ENCODE data around the gene HIRIP3.
A peak's percentile ranks its signal among the peaks of the same experiment; 100 is the strongest.

Gene HIRIP3

GRCh38 chr16:30033270-30033669, 37.9 kb upstream of the HIRIP3 start:
- WGBS, result 81% methylated on average over 6 of the region's 7 CpGs
- Histone ChIP-seq H3K27me3 (ENCODE audit: control insufficient read depth in 1 of 2, insufficient read depth in 1 of 2, low read length in 2 of 2) (peaks cover 59 to 63% of the 10 kb centered on the region in 2 experiments), H3K4me3 (ENCODE audit: insufficient read depth in 1 of 2, low read depth in 1 of 2, low read length in 2 of 2) (no peak overlapping the region)

DNA sequence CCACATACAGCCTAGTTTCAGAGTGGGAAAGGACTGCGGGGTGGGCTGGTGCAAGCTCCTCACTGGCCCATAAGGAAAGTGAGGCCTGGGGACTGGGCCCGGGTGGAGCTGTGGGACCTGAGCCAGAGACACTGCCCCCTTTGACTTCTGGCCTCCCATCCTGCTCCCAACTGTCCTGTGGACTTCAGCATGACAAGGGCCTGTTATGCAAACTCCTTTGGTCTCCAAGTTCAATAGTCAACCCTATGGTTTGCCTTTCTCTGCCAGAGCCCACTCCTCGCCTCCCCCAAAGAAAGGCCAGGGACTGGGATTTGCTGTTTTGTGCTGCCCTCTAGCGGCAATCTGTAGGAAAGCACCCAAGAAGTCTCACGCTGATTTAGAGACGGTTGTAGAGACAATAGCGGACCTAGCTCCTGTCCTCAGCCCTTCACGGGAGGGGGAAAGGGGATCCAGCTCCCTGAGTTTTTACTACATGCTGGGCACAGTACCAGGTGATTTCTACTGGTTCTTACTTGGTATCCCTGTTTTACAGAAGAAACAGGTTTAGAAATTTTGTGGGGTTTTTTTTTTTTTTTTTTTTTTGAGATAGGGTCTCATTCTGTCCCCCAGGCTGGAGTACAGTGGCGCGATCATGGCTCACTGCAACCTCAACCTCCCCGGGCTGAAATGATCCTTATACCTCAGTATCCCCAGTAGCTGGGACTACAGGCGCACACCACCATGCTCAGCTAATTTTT, 36.8 kb upstream of the HIRIP3 start:
- Histone ChIP-seq H4K91ac (ENCODE audit: low read length) (no peak overlapping the region), H2AK5ac (ENCODE audit: low read length, severe bottlenecking) (no peak overlapping the region), H3K23ac (ENCODE audit: low read length in 2 of 2) (no peak overlapping the region), H3K27ac (ENCODE audit: low read length, poor library complexity, severe bottlenecking) (no peak overlapping the region), H3K9ac (ENCODE audit: low read length) (no peak overlapping the region), H3K79me1 (replicated peaks; ENCODE audit: low read length, poor library complexity, severe bottlenecking) (no peaks in the 10 kb centered on the region), H2BK12ac (ENCODE audit: low read length in 2 of 2) (no peak overlapping the region), H3K4me2 (ENCODE audit: low read length, poor library complexity, severe bottlenecking) (no peak overlapping the region), H4K8ac (ENCODE audit: low read length) (no peak overlapping the region), H3K27me3 (ENCODE audit: control insufficient read depth in 1 of 2, insufficient read depth in 1 of 2, low read length in 2 of 2) (peaks cover 69 to 73% of the 10 kb centered on the region in 2 experiments), H3K14ac (ENCODE audit: low read length in 2 of 2) (no peak overlapping the region), H2BK5ac (ENCODE audit: low read depth, low read length, poor library complexity, severe bottlenecking) (no peak overlapping the region), H3K9me3 (ENCODE audit: control insufficient read depth, low read length) (no peaks in the 10 kb centered on the region), H2BK15ac (ENCODE audit: low read depth, poor library complexity, severe bottlenecking) (no peak overlapping the region), H2BK120ac (ENCODE audit: low read depth, low read length) (no peak overlapping the region), H3K36me3 (ENCODE audit: control insufficient read depth in 1 of 2, insufficient read depth in 2 of 2, low read depth in 1 of 2, low read length in 2 of 2) (no peaks in the 10 kb centered on the region), H3K4me3 (ENCODE audit: insufficient read depth in 1 of 2, low read depth in 1 of 2, low read length in 2 of 2) (no peak overlapping the region), H2AFZ (ENCODE audit: low read depth, low read length) (no peak overlapping the region), H3K4ac (ENCODE audit: low read depth in 1 of 2, low read length in 2 of 2) (no peak overlapping the region), H3K4me1 (ENCODE audit: control insufficient read depth, insufficient read depth, low read depth, low read length) (peaks cover 10% of the 10 kb centered on the region), H3K18ac (ENCODE audit: low read depth in 1 of 2, low read length in 2 of 2) (no peak overlapping the region)
- WGBS, result 7% methylated on average over 10 of the region's 12 CpGs
- DNase-seq, result peak; percentile 66

More at GRCh38 chr16:30033270-30033669, 37.9 kb upstream of the HIRIP3 start:
- H2BK15ac ChIP-seq (ENCODE audit: low read depth, poor library complexity, severe bottlenecking), result no peak overlapping the region
- H3K27ac ChIP-seq (ENCODE audit: low read length, poor library complexity, severe bottlenecking), result no peak overlapping the region
- H3K4me1 ChIP-seq (ENCODE audit: control insufficient read depth, insufficient read depth, low read depth, low read length), result peaks cover 10% of the 10 kb centered on the region
- no peak overlapping the region for H3K14ac ChIP-seq (ENCODE audit: low read length in 2 of 2)
- no peak overlapping the region for H2BK12ac ChIP-seq (ENCODE audit: low read length in 2 of 2)
- H2AFZ ChIP-seq (ENCODE audit: low read depth, low read length), result no peak overlapping the region
- H3K36me3 ChIP-seq (ENCODE audit: control insufficient read depth in 1 of 2, insufficient read depth in 2 of 2, low read depth in 1 of 2, low read length in 2 of 2), result no peaks in the 10 kb centered on the region
- H3K18ac ChIP-seq (ENCODE audit: low read depth in 1 of 2, low read length in 2 of 2), result no peak overlapping the region
- H4K91ac ChIP-seq (ENCODE audit: low read length), result no peak overlapping the region
- H3K79me1 ChIP-seq (replicated peaks; ENCODE audit: low read length, poor library complexity, severe bottlenecking), result no peaks in the 10 kb centered on the region
- no peaks in the 10 kb centered on the region for H3K9me3 ChIP-seq (ENCODE audit: control insufficient read depth, low read length)
- H3K4me2 ChIP-seq (ENCODE audit: low read length, poor library complexity, severe bottlenecking), result no peak overlapping the region
- DNase-seq, result no peak
- no peak overlapping the region for H2BK5ac ChIP-seq (ENCODE audit: low read depth, low read length, poor library complexity, severe bottlenecking)
- H2BK120ac ChIP-seq (ENCODE audit: low read depth, low read length), result no peak overlapping the region
- H3K9ac ChIP-seq (ENCODE audit: low read length), result no peak overlapping the region
- no peak overlapping the region for H3K23ac ChIP-seq (ENCODE audit: low read length in 2 of 2)
- no peak overlapping the region for H2AK5ac ChIP-seq (ENCODE audit: low read length, severe bottlenecking)
- no peak overlapping the region for H4K8ac ChIP-seq (ENCODE audit: low read length)
- H3K4ac ChIP-seq (ENCODE audit: low read depth in 1 of 2, low read length in 2 of 2), result no peak overlapping the region

- no peak overlapping the region for H3K4ac ChIP-seq (ENCODE audit: low read depth in 1 of 2, low read length in 2 of 2)
- no peak overlapping the region for H3K4me2 ChIP-seq (ENCODE audit: low read length, poor library complexity, severe bottlenecking)
- no peak overlapping the region for H3K23ac ChIP-seq (ENCODE audit: low read length in 2 of 2)
- no peak overlapping the region for H2BK5ac ChIP-seq (ENCODE audit: low read depth, low read length, poor library complexity, severe bottlenecking)
- no peak overlapping the region for H3K9ac ChIP-seq (ENCODE audit: low read length)
- no peak overlapping the region for H3K27ac ChIP-seq (ENCODE audit: low read length, poor library complexity, severe bottlenecking)
- no peak overlapping the region for H3K4me3 ChIP-seq (ENCODE audit: insufficient read depth in 1 of 2, low read depth in 1 of 2, low read length in 2 of 2)
- no peak overlapping the region for H3K18ac ChIP-seq (ENCODE audit: low read depth in 1 of 2, low read length in 2 of 2)
- no peaks in the 10 kb centered on the region for H3K79me1 ChIP-seq (replicated peaks; ENCODE audit: low read length, poor library complexity, severe bottlenecking)
- no peak overlapping the region for H2BK12ac ChIP-seq (ENCODE audit: low read length in 2 of 2)
- no peak overlapping the region for H4K91ac ChIP-seq (ENCODE audit: low read length)
- H2AK5ac ChIP-seq (ENCODE audit: low read length, severe bottlenecking), result no peak overlapping the region
- H3K9me3 ChIP-seq (ENCODE audit: control insufficient read depth, low read length), result no peaks in the 10 kb centered on the region
- H4K8ac ChIP-seq (ENCODE audit: low read length), result no peak overlapping the region
- H3K36me3 ChIP-seq (ENCODE audit: control insufficient read depth in 1 of 2, insufficient read depth in 2 of 2, low read depth in 1 of 2, low read length in 2 of 2), result no peaks in the 10 kb centered on the region
- no peak for DNase-seq
- H2BK120ac ChIP-seq (ENCODE audit: low read depth, low read length), result peak overlapping the region; percentile 55
- no peak overlapping the region for H2BK15ac ChIP-seq (ENCODE audit: low read depth, poor library complexity, severe bottlenecking)
- 39% methylated on average over 7 of the region's 11 CpGs for WGBS
- peaks cover 76 to 79% of the 10 kb centered on the region in 2 experiments for H3K27me3 ChIP-seq (ENCODE audit: control insufficient read depth in 1 of 2, insufficient read depth in 1 of 2, low read length in 2 of 2)
- no peak overlapping the region for H2AFZ ChIP-seq (ENCODE audit: low read depth, low read length)
- H3K14ac ChIP-seq (ENCODE audit: low read length in 2 of 2), result no peak overlapping the region
- peaks cover 10% of the 10 kb centered on the region for H3K4me1 ChIP-seq (ENCODE audit: control insufficient read depth, insufficient read depth, low read depth, low read length)
Measured at GRCh38 chr16:30031477-30031918, 36.1 kb upstream of the HIRIP3 start.

DNA sequence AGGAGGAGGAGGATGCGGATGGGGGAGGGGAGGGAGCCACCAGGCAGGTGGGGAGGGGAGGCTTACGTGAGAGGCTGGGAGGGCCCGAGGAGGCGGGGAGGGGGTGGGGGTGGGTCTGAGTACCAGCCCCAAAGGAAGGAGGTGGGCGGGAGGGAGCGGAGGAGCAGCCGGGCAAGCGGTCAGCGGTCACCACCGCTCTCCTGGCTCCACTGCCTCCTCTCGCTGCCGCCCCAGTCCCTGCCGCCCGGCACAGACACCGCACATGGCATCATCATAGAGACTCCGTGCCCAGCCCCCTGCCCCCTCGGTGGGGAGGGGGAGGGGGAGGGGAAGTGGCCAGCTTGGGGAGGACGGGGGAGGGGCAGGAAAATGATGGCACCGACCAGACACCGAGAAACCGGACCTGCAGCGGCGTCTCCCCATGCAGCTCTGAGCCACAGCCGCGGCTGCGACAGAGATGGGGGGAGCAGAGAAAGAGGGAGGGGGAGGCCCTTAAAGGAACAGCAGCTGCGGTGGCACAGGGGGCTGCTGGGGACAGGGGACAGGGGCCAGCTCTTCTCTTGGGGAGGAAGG, 35.5 kb upstream of the HIRIP3 start, which contains the start of gene TLCD3B:
Gene TLCD3B (minus strand): TSS at position 431 of the 573 bp plus-strand sequence. CDS start 744 bp downstream, outside the sequence.
- Histone ChIP-seq H4K8ac (ENCODE audit: low read length) (no peak within 1 kb of the TSS), H3K79me1 (replicated peaks; ENCODE audit: low read length, poor library complexity, severe bottlenecking) (no peaks in the 10 kb centered on the region), H3K18ac (ENCODE audit: low read depth in 1 of 2, low read length in 2 of 2) (no peak within 1 kb of the TSS), H3K36me3 (ENCODE audit: control insufficient read depth in 1 of 2, insufficient read depth in 2 of 2, low read depth in 1 of 2, low read length in 2 of 2) (no peaks in the 10 kb centered on the region), H3K27ac (ENCODE audit: low read length, poor library complexity, severe bottlenecking) (no peak within 1 kb of the TSS), H2BK12ac (ENCODE audit: low read length in 2 of 2) (no peak within 1 kb of the TSS), H2BK15ac (ENCODE audit: low read depth, poor library complexity, severe bottlenecking) (no peak within 1 kb of the TSS), H3K9me3 (ENCODE audit: control insufficient read depth, low read length) (no peaks in the 10 kb centered on the region), H2AK5ac (ENCODE audit: low read length, severe bottlenecking) (no peak within 1 kb of the TSS), H3K14ac (ENCODE audit: low read length in 2 of 2) (no peak within 1 kb of the TSS), H4K91ac (ENCODE audit: low read length) (no peak within 1 kb of the TSS), H3K23ac (ENCODE audit: low read length in 2 of 2) (no peak within 1 kb of the TSS), H3K4me3 (ENCODE audit: insufficient read depth in 1 of 2, low read depth in 1 of 2, low read length in 2 of 2) (peak within 1 kb of the TSS in 1 of 2 experiments; percentile 21), H3K9ac (ENCODE audit: low read length) (no peak within 1 kb of the TSS), H3K27me3 (ENCODE audit: control insufficient read depth in 1 of 2, insufficient read depth in 1 of 2, low read length in 2 of 2) (peaks cover 76 to 79% of the 10 kb centered on the region in 2 experiments), H2BK5ac (ENCODE audit: low read depth, low read length, poor library complexity, severe bottlenecking) (no peak within 1 kb of the TSS), H3K4ac (ENCODE audit: low read depth in 1 of 2, low read length in 2 of 2) (no peak within 1 kb of the TSS), H3K4me2 (ENCODE audit: low read length, poor library complexity, severe bottlenecking) (peak within 1 kb of the TSS; percentile 60), H2BK120ac (ENCODE audit: low read depth, low read length) (peak within 1 kb of the TSS; percentile 55), H2AFZ (ENCODE audit: low read depth, low read length) (no peak within 1 kb of the TSS), H3K4me1 (ENCODE audit: control insufficient read depth, insufficient read depth, low read depth, low read length) (peaks cover 10% of the 10 kb centered on the region)
- DNase-seq, result no peak
- 4% methylated on average over 14 of the region's 27 CpGs for WGBS
